LHCN-M2 (cell line): ENCODE measurements around the gene MAP2K3. TPM values are rescaled to one million over a fixed set of nuclear protein-coding genes. Genes with fewer than 3 reads are reported as not detected.
A peak's percentile ranks its signal among the peaks of the same experiment; 100 is the strongest.
"Not testable (repeated sequence)": the region's sequence is repeated elsewhere in the genome, so short reads cannot be mapped to it uniquely, and the experiment has no call there.

Experiments used
- DNase-seq: peaks from one replicate; pipeline ENCODE4 v3.0.0-alpha.2; 2012; ENCODE audit warnings: low read depth
- total RNA-seq: library from RNA; depleted of rRNA; stranded (reverse); fragments of >200 nt; gene quantifications from 2 replicates; pipeline ENCODE4 v1.2.3, GENCODE V29; 2014

The MAP2K3 gene
- total RNA-seq, 1 experiment from 2014 or later = 28.8 TPM

- not testable (repeated sequence) for DNase-seq
These were observed 43.4 kb downstream of the MAP2K3 start for GRCh38 chr17:21327921-21328320.

- not testable (repeated sequence) for DNase-seq
These were observed 44.3 kb downstream of the MAP2K3 start for GRCh38 chr17:21328778-21329177.

- DNase-seq = no peak
These were observed 46.1 kb downstream of the MAP2K3 start for GRCh38 chr17:21330436-21331160.

GRCh38 chr17:21336541-21337294 is 52.2 kb downstream of the MAP2K3 start:
- not testable (repeated sequence) for DNase-seq

GRCh38 chr17:21337981-21338625 is 53.6 kb downstream of the MAP2K3 start:
- not testable (repeated sequence) for DNase-seq

- no peak for DNase-seq
These were observed 54.5 kb downstream of the MAP2K3 start for GRCh38 chr17:21339011-21339410.

- DNase-seq = not testable (repeated sequence)
These were observed 55.1 kb downstream of the MAP2K3 start for GRCh38 chr17:21339571-21339970.

- DNase-seq = not testable (repeated sequence)
These were observed 55.9 kb downstream of the MAP2K3 start for GRCh38 chr17:21340407-21340806.

- DNase-seq = not testable (repeated sequence)
These were observed 56.8 kb downstream of the MAP2K3 start for GRCh38 chr17:21341279-21341678.

- not testable (repeated sequence) for DNase-seq
These were observed 57.5 kb downstream of the MAP2K3 start for GRCh38 chr17:21341925-21342540.

GRCh38 chr17:21343061-21343949 is 58.8 kb downstream of the MAP2K3 start:
- not testable (repeated sequence) for DNase-seq

GRCh38 chr17:21344801-21345200 is 60.3 kb downstream of the MAP2K3 start:
- not testable (repeated sequence) for DNase-seq

GRCh38 chr17:21345236-21345635 is 60.7 kb downstream of the MAP2K3 start:
- no peak for DNase-seq

GRCh38 chr17:21346107-21346506 is 61.6 kb downstream of the MAP2K3 start:
- DNase-seq = not testable (repeated sequence)

GRCh38 chr17:21346651-21347250 is 62.2 kb downstream of the MAP2K3 start:
- DNase-seq = not testable (repeated sequence)

- DNase-seq = not testable (repeated sequence)
These were observed 63.1 kb downstream of the MAP2K3 start for GRCh38 chr17:21347660-21348059.

GRCh38 chr17:21348081-21348925 is 63.8 kb downstream of the MAP2K3 start:
- peak; percentile 57 for DNase-seq

GRCh38 chr17:21348926-21349261 is 64.4 kb downstream of the MAP2K3 start:
- not testable (repeated sequence) for DNase-seq

- DNase-seq = not testable (repeated sequence)
These were observed 65.0 kb downstream of the MAP2K3 start for GRCh38 chr17:21349358-21350050.
